ENCODE measurements around the gene RPL12.

Gene RPL12

DNA sequence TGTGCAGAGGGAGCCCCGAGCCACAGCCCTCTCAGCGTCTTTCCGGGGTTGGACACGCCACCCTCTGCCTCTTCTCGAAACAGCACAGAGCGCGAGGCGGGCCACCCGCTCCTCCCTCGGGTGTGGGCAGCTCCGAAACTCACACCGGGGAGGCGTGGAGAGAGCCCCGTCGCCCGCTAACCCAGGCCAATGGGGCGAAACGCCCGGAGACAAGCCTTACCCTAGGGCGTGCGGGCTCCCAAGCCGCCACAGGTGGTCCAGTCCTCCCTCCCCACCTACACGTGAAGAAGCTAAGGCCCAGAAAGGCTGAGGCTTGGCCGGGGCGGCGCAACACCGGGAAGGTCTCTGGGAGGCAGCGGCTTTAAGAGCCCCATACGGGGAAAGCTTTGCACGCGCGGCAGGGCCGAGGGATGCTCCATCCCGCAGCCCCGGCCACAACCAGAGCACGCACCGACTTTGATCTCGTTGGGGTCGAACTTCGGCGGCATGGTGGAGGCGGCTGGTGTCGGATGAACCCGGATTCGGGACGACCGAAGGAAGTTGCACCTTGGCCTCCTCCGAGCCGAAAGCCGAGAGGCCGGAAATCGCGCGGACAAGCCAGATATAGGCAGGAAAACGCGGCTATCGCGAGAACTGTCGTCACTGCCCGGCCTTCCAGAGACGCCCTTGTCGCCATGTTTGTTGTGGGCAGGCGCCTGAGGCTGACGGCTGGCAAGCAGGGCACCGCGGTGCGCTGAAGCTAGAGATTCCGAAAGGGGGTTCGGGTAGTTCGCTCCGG is at the start of gene RPL12, which contains the start of gene LRSAM1:
TSS of gene RPL12 (minus strand) at position 577 of the 778 bp plus-strand sequence. CDS start at position 488, 89 bp downstream.
TSS of gene LRSAM1 (plus strand) at position 681 of the 778 bp plus-strand sequence. CDS start 3,018 bp downstream, outside the sequence.
- DNase-seq (ENCODE audit: low spot score), result peak; percentile 94

GRCh38 chr9:127500862-127501261 is 49.7 kb upstream of the RPL12 start:
- DNase-seq (ENCODE audit: low spot score), result no peak

DNA sequence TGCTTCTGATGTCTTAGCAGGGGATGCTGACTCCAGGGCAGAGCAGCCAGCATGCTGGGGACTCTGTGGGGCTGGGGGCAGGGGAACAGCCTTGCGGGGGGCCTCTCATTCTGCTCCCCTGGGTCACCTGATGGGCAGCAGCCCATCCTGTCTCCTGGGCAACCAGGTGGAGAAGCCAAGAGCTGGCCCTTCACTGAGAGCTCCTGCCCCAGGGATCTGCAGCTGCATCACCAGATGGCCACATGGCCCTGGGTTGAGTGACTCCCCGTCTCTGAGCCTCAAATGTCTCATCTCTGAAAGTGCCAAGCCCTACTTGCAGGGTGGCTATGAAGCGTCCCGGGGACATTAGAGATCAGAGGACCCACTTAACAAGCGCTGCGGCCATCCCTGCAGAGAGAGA is 49.2 kb upstream of the RPL12 start:
- DNase-seq (ENCODE audit: low spot score), result no peak

- no peak for DNase-seq (ENCODE audit: low spot score)
These were observed 47.1 kb upstream of the RPL12 start for GRCh38 chr9:127498298-127498697.

- no peak for DNase-seq (ENCODE audit: low spot score)
These were observed 46.6 kb upstream of the RPL12 start for GRCh38 chr9:127497656-127498290.

DNA sequence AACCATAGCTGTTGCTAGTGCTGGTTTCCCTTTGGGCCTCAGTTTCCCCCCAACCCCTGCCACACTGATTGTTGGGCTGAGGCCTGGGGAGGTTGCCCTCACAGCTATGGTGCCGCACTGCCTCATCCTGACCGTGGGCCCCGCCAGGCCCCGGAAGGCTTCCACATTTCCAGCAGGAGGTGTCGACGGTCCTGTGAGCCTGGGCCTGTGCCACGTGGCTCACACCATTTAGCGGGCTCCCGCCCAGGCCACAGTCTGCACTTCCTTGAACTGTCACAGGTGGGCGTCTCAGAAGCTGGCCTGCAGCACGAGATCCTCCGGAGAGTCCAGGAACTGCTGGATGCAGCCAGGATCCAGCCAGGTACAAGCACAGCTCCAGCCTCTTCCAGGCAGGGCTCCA is 45.8 kb upstream of the RPL12 start:
- no peak for DNase-seq (ENCODE audit: low spot score)

DNA sequence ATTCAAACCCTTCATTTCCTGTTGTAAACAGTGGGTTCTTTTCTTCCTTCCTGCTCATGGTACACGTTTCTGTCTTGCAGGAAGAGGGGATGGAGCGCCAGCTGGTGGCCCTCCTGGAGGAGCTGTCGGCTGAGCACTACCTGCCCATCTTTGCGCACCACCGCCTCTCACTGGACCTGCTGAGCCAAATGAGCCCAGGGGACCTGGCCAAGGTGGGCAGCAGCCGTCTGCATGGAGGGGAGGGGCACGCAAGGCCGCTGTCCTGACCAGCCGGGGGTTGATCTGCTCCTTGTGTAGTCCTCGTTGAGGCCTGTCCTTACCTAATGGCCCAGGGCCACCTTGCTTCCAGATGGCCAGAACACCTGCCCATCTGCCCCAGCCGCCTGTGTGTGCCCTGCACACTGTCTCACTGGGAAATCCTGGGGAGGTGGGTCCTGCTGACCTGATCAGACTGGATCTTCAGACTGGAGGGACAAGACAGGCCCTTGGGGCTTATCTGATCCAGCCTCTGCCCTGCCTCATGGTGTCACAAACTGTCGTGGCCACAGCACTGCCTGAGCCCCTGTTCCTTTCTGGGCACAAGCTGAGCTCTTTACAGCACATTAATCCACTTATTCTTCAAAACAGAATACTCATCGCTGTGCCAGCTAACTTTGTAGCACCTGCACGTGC is 44.8 kb upstream of the RPL12 start:
- no peak for DNase-seq (ENCODE audit: low spot score)

DNA sequence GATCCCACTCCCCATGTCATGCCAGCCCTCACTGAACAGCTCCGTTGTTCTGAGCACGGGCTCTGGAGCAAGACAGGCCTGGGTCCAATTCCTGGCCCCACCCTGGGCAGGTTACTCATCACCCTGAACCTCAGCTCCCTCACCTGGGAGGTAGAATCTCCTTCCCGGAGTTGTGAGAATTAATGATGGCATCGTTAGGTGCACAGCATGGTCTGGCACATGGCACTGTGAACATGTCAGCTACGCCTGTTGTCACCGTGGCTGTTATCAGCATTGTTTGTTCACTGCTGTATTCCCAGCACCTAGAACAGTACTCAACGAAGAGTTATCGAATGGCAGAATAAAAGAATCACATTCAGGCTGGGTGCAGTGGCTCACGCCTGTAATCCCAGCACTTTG is 43.1 kb upstream of the RPL12 start:
- DNase-seq (ENCODE audit: low spot score), result no peak

- DNase-seq (ENCODE audit: low spot score), result no peak
These were observed 42.5 kb upstream of the RPL12 start for GRCh38 chr9:127493592-127494303.

- no peak for DNase-seq (ENCODE audit: low spot score)
These were observed 41.4 kb upstream of the RPL12 start for GRCh38 chr9:127492616-127493015.

DNA sequence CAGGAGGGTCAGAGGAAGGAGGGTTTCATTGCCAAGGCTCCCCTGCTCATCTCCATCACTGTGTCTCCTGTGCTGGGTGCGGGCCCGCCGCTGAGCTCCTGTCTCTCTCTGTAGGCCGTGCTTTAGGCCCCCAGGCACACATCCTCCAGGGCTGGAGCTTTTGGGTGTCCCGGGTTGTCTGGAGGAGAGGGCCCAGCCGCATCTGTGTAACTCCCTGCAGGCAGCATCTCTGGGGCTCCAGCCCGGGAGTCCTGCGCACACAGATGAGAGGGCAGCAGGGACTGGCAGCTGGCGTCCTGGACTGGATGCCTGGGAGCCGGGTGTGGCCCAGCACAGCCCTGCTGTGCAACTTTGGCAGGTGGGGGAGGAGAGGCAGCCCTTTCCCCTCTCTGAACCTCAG is 40.3 kb upstream of the RPL12 start:
- DNase-seq (ENCODE audit: low spot score), result no peak

- no peak for DNase-seq (ENCODE audit: low spot score)
These were observed 39.5 kb upstream of the RPL12 start for GRCh38 chr9:127490535-127491230.

DNA sequence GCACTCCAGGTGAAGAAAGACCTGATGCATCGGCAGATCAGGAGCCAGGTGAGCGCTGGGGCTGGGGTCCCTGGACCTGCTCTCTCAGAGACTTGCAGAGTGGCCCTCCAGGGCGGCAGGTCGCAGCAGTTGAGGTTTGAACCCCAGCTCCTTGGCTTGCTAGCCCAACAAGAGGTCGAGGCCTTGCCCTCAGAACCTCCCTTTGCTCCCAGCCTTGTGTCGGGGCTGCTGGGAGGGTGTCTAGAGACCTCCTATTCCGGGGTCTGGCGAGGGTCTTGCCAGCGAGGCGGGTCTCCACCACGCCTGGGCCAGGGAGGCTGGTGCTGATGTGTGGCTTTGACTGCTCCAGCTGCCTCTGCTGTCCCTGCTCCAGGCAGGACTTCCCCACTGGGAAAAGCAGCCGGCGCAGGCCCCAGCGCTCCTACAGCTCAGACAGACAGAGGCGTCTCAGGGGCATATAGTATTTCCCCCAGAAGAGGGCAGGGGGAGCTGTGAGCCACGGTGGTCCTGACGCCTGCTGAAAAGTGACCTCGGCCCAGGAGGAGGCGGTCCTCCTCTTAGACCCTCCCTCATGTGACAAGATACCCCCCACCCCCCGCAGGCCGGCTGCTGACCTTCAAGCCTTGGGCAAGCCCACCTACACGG is 38.4 kb upstream of the RPL12 start:
- DNase-seq (ENCODE audit: low spot score), result no peak

DNA sequence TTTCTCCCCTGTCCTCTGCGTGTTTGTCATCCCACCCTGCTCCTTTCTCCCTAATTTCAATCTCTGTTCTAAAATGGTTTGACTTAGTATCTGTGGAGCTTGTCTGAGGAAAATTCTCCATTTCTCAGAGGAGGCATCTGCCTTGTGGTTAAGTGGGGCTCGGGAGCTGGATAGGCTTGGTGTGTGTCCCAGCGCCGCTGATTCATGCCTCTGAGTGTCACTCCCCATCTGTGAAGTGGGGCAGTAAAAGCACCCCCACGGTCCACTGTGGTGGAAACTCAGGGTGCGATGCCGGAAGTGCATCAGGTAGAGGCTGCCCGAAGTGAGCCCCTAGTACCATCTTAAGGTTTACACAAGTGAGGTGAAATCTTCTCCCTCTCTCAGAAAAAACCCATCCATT is 37.7 kb upstream of the RPL12 start:
- DNase-seq (ENCODE audit: low spot score), result no peak

- DNase-seq (ENCODE audit: low spot score), result no peak
These were observed 34.8 kb upstream of the RPL12 start for GRCh38 chr9:127485995-127486394.

- no peak for DNase-seq (ENCODE audit: low spot score)
These were observed 31.5 kb upstream of the RPL12 start for GRCh38 chr9:127482662-127483061.

DNA sequence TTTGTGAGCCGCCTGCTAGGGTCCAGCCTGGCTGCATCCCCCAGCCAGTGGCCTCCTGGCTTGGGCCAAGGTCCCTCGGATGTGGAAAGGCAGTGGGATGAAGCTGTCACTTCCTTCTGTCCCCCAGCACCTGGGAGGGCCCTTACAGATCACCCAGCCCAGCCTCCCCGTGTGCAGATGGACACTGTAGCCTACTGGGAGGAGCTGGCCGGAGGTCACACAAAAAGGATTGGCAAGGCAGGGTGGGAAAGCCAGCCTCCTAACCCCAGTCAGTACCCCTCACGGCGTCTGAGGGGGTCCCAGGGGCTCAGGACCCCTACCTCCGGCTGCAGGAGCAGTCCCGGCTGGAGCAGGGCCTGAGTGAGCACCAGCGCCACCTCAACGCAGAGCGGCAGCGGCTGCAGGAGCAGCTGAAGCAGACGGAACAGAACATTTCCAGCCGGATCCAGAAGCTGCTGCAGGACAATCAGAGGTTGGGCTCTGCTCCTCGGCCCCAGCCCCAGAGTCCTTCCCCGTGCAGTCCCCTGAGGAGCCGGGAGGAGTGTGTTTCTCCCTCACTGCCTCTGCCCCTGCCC is 28.4 kb upstream of the RPL12 start:
- DNase-seq (ENCODE audit: low spot score), result no peak

- DNase-seq (ENCODE audit: low spot score), result no peak
These were observed 23.4 kb upstream of the RPL12 start for GRCh38 chr9:127474592-127474991.

DNA sequence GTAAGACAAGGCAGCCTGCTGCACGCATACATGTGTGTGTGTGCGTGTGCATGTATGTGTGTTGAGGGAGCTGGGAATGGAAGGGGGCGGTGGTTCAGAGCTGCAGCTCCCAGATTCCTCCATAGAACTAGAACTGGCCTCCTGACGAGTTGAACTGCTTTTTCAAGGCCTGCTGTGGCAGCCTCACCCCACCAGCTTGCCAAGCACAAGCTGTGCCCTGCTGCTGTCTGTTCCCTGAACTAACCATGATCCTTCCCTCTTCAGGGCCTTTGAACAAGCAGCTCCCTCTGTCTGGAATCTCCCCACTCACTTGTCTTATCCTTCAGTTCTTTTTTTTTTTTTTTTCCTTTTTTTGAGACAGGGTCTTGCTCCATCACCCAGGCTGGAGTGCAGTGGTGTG is 22.7 kb upstream of the RPL12 start:
- no peak for DNase-seq (ENCODE audit: low spot score)

DNA sequence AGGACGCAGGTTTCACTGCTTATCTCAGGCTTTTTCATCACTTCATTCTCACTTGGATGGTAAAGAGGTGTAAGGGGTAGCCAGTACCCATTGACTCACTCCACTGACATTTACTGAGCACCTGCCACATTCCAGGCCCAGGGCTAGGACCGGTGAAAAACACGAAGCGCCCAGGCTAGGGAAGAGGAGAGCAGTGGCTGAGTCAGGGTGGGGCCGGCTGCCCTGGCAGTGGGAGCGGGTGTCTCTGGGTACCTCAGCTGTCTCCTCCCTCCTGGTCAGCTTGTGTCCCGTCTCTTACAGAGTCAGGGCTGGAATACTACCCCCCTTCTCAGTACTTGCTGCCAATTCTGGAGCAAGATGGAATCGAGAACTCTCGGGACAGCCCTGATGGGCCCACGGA is 22.3 kb upstream of the RPL12 start:
- DNase-seq (ENCODE audit: low spot score), result no peak

GRCh38 chr9:127470662-127471061 is 19.5 kb upstream of the RPL12 start:
- DNase-seq (ENCODE audit: low spot score), result no peak

Data from LoVo (cell line).